Caco-2 (cell line): ENCODE results near the gene GRK2. TPM values are rescaled to one million over a fixed set of nuclear protein-coding genes. Genes with fewer than 3 reads are reported as not detected.

ENCODE experiments used
- BruUV-seq: library from RNA; stranded (reverse); fragments of 400-500 nt; replicated peaks from 2 replicates; lab custom pipeline; 2021; lab: Mats Ljungman, UMichigan
- CTCF ChIA-PET: fragments of 300-600 bp; sonication (Branson Sonifier 250); formaldehyde crosslinking; loops from one replicate; lab custom pipeline; 2022; ENCODE audit warnings: antibody characterized with exemption; lab: Charles Lee
- POLR2A ChIA-PET: fragments of 300-600 bp; sonication (Branson Sonifier 250); formaldehyde crosslinking; loops from one replicate; lab custom pipeline; 2022; ENCODE audit warnings: antibody characterized with exemption; lab: Charles Lee
- DNase-seq, 2 experiments: peaks; one replicate each; pipeline versions ENCODE4 v3.0.0 to v3.0.0-alpha.2; 2020 to 2022
- H3K27me3 ChIP-seq: replicated peaks from 2 replicates; pipeline ENCODE4 v1.6.0; 2011; ENCODE audit warnings: low read length; ENCODE audit not compliant: control insufficient read depth, insufficient read depth
- H3K36me3 ChIP-seq: 2 replicates; pipeline ENCODE4 v1.5.1; 2011; ENCODE audit warnings: low read length; ENCODE audit not compliant: control insufficient read depth, insufficient read depth
- H3K4me1 ChIP-seq: fragments of 250-450 bp; sonication (Bioruptor Pico); 2 replicates; pipeline ENCODE4 v1.5.1; 2020; ENCODE audit warnings: mild to moderate bottlenecking
- H3K4me3 ChIP-seq: 2 replicates; pipeline ENCODE4 v1.5.1; 2011; ENCODE audit warnings: low read depth, mild to moderate bottlenecking, control low read depth, low read length
- H3K9me3 ChIP-seq: fragments of 250-450 bp; sonication (Bioruptor Pico); 2 replicates; pipeline ENCODE4 v1.5.1; 2020; ENCODE audit warnings: mild to moderate bottlenecking, moderate library complexity
- H3K27ac Mint-ChIP-seq: one replicate; pipeline ENCODE4 v1.8.0; 2022; ENCODE audit warnings: mixed read lengths; ENCODE audit not compliant: unreplicated experiment
- H3K27me3 Mint-ChIP-seq: one replicate; pipeline ENCODE4 v1.8.0; 2022; ENCODE audit warnings: mixed read lengths; ENCODE audit not compliant: insufficient read depth, unreplicated experiment
- H3K36me3 Mint-ChIP-seq: one replicate; pipeline ENCODE4 v1.8.0; 2022; ENCODE audit warnings: mild to moderate bottlenecking, mixed read lengths; ENCODE audit not compliant: insufficient read depth, unreplicated experiment
- H3K4me1 Mint-ChIP-seq: one replicate; pipeline ENCODE4 v1.8.0; 2022; ENCODE audit warnings: low read depth, mixed read lengths; ENCODE audit not compliant: unreplicated experiment
- H3K4me3 Mint-ChIP-seq: one replicate; pipeline ENCODE4 v1.8.0; 2022; ENCODE audit warnings: mild to moderate bottlenecking, moderate library complexity, mixed read lengths; ENCODE audit not compliant: unreplicated experiment
- H3K9me3 Mint-ChIP-seq: one replicate; pipeline ENCODE4 v1.8.0; 2022; ENCODE audit warnings: mixed read lengths; ENCODE audit not compliant: unreplicated experiment
- intact Hi-C: fragments of 100-400 bp; cut with micrococcal nuclease; formaldehyde crosslinking; loops from one replicate; pipeline ENCODE4 v1.10.0; 2022; ENCODE audit not compliant: unreplicated experiment
- total RNA-seq: library from RNA; stranded (reverse); gene quantifications from 2 replicates; pipeline ENCODE4 v1.2.3, GENCODE V29; 2022
- TF ChIP-seq, protein P1 (sequence below), 2 experiments: fragments of 200-600 bp in 1 of 2; IDR thresholded peaks; 1 replicate in 1 of 2; 2 replicates in 1 of 2; pipeline versions ENCODE4 v1.5.1 to v1.8.0; 2011 to 2022; ENCODE audit warnings: antibody characterized with exemption in 1 of 2, control low read depth in 1 of 2, inconsistent platforms in 1 of 2, low read depth in 1 of 2, low read length in 1 of 2, mild to moderate bottlenecking in 1 of 2, moderate library complexity in 1 of 2; ENCODE audit not compliant: insufficient read depth in 1 of 2, severe bottlenecking in 1 of 2, unreplicated experiment in 1 of 2

Gene GRK2
- total RNA-seq, 1 experiment from 2014 or later: 120 TPM

DNA sequence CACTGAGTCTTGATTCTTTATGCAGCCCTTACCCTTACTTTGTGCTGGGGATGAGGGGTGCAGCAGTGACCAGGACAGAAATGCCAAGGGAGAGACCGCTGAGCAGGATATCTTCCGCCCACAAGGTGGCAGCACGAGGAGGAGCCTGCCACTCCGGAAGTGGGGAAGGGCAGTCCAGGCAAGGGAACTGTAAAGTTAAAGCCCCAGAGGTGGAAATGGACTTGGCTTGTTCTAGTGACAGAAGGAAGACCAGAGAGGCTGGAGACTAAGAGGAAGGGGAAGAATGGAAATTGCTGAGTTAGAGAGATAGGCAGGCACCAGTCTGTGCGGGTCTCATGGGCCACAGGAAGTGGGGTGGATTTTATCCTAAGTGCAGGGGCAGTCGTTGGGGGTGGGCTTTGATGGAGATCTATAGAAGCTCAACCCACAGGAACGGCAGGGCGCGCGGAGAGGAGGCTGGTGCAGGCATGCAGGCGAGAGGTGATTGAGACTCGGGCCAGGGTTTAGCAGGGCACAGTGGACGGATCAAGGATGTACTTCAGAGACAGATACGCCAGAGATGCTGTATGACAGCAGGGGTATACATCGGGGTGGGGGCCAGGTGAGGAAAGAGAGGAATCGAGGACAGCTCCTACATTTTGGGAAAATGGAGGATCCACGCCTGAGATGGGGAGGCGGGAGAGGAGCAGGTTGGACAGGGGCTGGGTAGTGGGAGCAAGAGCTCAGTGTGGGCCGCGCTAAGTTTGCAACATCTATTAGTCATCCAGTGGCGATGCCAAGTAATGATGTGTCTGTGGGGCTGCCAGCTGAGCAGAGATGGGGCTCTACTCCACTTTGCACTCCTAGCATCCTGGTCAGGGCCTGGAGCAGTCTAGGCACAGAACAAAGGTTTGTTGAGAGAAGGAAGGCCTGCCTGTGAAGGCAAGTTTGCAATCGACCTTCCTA is 3.3 kb upstream of the GRK2 start:
- H3K4me1 Mint-ChIP-seq: peaks cover 26% of the 10 kb centered on the region
- DNase-seq: peak; percentile 91 to 93
- no TSS peak for BruUV-seq
- H3K36me3 ChIP-seq: 0 out of 2 replicates have a peak, but pooled peaks cover 3% of the 10 kb centered on the region
- no peak overlapping the region for H3K4me3 ChIP-seq
- H3K27ac Mint-ChIP-seq: peak overlapping the region; percentile 68
- no peaks in the 10 kb centered on the region for H3K9me3 ChIP-seq
- TF ChIP-seq, protein P1, sequence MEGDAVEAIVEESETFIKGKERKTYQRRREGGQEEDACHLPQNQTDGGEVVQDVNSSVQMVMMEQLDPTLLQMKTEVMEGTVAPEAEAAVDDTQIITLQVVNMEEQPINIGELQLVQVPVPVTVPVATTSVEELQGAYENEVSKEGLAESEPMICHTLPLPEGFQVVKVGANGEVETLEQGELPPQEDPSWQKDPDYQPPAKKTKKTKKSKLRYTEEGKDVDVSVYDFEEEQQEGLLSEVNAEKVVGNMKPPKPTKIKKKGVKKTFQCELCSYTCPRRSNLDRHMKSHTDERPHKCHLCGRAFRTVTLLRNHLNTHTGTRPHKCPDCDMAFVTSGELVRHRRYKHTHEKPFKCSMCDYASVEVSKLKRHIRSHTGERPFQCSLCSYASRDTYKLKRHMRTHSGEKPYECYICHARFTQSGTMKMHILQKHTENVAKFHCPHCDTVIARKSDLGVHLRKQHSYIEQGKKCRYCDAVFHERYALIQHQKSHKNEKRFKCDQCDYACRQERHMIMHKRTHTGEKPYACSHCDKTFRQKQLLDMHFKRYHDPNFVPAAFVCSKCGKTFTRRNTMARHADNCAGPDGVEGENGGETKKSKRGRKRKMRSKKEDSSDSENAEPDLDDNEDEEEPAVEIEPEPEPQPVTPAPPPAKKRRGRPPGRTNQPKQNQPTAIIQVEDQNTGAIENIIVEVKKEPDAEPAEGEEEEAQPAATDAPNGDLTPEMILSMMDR (IDR thresholded peaks at IDR 0.05; ENCODE audit: insufficient read depth in 1 of 2, low read depth in 1 of 2, low read length in 1 of 2, severe bottlenecking in 1 of 2, unreplicated experiment in 1 of 2): peak; percentile 88 to 99
- H3K36me3 Mint-ChIP-seq: peaks cover 49% of the 10 kb centered on the region
- H3K4me1 ChIP-seq: peaks cover 32% of the 10 kb centered on the region
- no peaks in the 10 kb centered on the region for H3K9me3 Mint-ChIP-seq
- H3K27me3 Mint-ChIP-seq: no peaks in the 10 kb centered on the region
- H3K27me3 ChIP-seq: no peaks in the 10 kb centered on the region
- peak overlapping the region; percentile 6 for H3K4me3 Mint-ChIP-seq
- POLR2A ChIA-PET: interaction anchor here (0.6 to 1.1 kb wide), 2 partner anchors 46 to 55 kb away, joined by 4 read pairs; no protein-coding TSS in a partner anchor
- intact Hi-C loops: loop anchor here (1.0 to 2.0 kb wide), 3 partner anchors 15 to 54 kb away; no protein-coding TSS in a partner anchor
- CTCF ChIA-PET: interaction anchor here (0.5 to 2.9 kb wide), 12 partner anchors 14 to 208 kb away, joined by 3 to 44 read pairs (median 6); partner anchors contain the start of genes ANKRD13D, POLD4 and SSH3

GRCh38 chr11:67264260-67264659 is 2.0 kb upstream of the GRK2 start:
- Mint-ChIP-seq H3K36me3 (peaks cover 45% of the 10 kb centered on the region), H3K9me3 (no peaks in the 10 kb centered on the region), H3K27ac (no peak overlapping the region), H3K4me3 (peak overlapping the region; percentile 57), H3K4me1 (peaks cover 26% of the 10 kb centered on the region), H3K27me3 (no peaks in the 10 kb centered on the region)
- H3K36me3 ChIP-seq: 0 out of 2 replicates have a peak, but pooled peaks cover 3% of the 10 kb centered on the region
- H3K9me3 ChIP-seq: no peaks in the 10 kb centered on the region
- intact Hi-C loops: no loop called here
- ChIA-PET POLR2A (no interaction called here), CTCF (interaction anchor here (1.0 to 1.9 kb wide), 2 partner anchors 16 to 53 kb away, joined by 4 to 13 read pairs; no protein-coding TSS in a partner anchor)
- BruUV-seq: no TSS peak
- H3K27me3 ChIP-seq: no peaks in the 10 kb centered on the region
- DNase-seq: no peak
- TF ChIP-seq, protein P1 (IDR thresholded peaks at IDR 0.05; ENCODE audit: insufficient read depth in 1 of 2, low read depth in 1 of 2, low read length in 1 of 2, severe bottlenecking in 1 of 2, unreplicated experiment in 1 of 2): no peak
- peaks cover 36% of the 10 kb centered on the region for H3K4me1 ChIP-seq
- no peak overlapping the region for H3K4me3 ChIP-seq
